Memory B cell (primary cell): Measurements from ENCODE around the gene C10orf105.
A peak's percentile ranks its signal among the peaks of the same experiment; 100 is the strongest.

Experiments
- ATAC-seq: fragments of 150-1000 bp; cut with Tn5 transposase; 2 replicates; pipeline ENCODE4 v1.10.0; 2021; ENCODE audit warnings: low read depth, mild to moderate bottlenecking, moderate library complexity
- DNase-seq, 2 donors: peaks; one replicate each; pipeline ENCODE4 v3.0.0; 2022; ENCODE audit warnings: low spot score in 2 of 2
- H3K27ac Mint-ChIP-seq: one replicate; pipeline ENCODE4 v1.8.0; 2022; ENCODE audit warnings: mild to moderate bottlenecking, moderate library complexity, mixed read lengths
- H3K27me3 Mint-ChIP-seq: one replicate; pipeline ENCODE4 v1.8.0; 2022; ENCODE audit warnings: mixed read lengths
- H3K36me3 Mint-ChIP-seq: one replicate; pipeline ENCODE4 v1.8.0; 2022; ENCODE audit warnings: mild to moderate bottlenecking, mixed read lengths
- H3K4me1 Mint-ChIP-seq: one replicate; pipeline ENCODE4 v1.8.0; 2022; ENCODE audit warnings: mixed read lengths
- H3K4me3 Mint-ChIP-seq: one replicate; pipeline ENCODE4 v1.8.0; 2022; ENCODE audit warnings: mild to moderate bottlenecking, moderate library complexity, mixed read lengths
- H3K9me3 Mint-ChIP-seq: one replicate; pipeline ENCODE4 v1.8.0; 2022; ENCODE audit warnings: mixed read lengths

The C10orf105 gene

GRCh38 chr10:71712572-71713134 lies 6.9 kb downstream of the C10orf105 start:
- H3K27ac Mint-ChIP-seq, result no peak overlapping the region
- H3K4me3 Mint-ChIP-seq, result no peak overlapping the region
- ATAC-seq (no peak), DNase-seq (no peak)
- no peaks in the 10 kb centered on the region for H3K27me3 Mint-ChIP-seq
- no peaks in the 10 kb centered on the region for H3K36me3 Mint-ChIP-seq
- H3K4me1 Mint-ChIP-seq, result peaks cover 43% of the 10 kb centered on the region
- no peaks in the 10 kb centered on the region for H3K9me3 Mint-ChIP-seq

- Mint-ChIP-seq H3K9me3 (no peaks in the 10 kb centered on the region), H3K27ac (no peak overlapping the region), H3K4me1 (peaks cover 45% of the 10 kb centered on the region), H3K36me3 (no peaks in the 10 kb centered on the region), H3K4me3 (no peak overlapping the region), H3K27me3 (no peaks in the 10 kb centered on the region)
- ATAC-seq, result no peak
- no peak for DNase-seq
Measured at GRCh38 chr10:71712170-71712569, 7.4 kb downstream of the C10orf105 start.

GRCh38 chr10:71711052-71711623 lies 8.4 kb downstream of the C10orf105 start:
- Mint-ChIP-seq H3K9me3 (no peaks in the 10 kb centered on the region), H3K36me3 (no peaks in the 10 kb centered on the region), H3K4me1 (peaks cover 45% of the 10 kb centered on the region), H3K4me3 (no peak overlapping the region), H3K27me3 (no peaks in the 10 kb centered on the region), H3K27ac (no peak overlapping the region)
- DNase-seq (no peak), ATAC-seq (no peak)

DNA sequence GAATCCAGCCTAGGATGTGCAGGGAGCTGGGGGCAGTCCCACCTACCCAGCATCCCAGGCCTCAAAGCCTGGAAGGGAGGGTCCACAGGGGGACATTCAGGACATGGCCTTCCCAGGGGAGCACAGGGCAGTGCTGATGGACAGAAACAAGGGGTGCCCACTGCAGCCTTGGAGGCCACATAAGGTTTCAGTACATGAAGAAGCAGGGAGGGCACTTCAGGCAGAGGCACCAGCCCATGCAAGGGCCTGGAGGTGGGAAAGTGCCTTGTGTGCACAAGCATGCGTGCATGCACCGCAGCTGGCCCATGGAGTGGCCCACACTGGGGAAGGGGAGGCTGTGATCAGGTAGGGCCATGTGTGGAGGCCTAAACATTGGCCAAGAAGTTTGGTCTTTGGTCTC lies 9.1 kb downstream of the C10orf105 start:
- H3K27me3 Mint-ChIP-seq, result no peaks in the 10 kb centered on the region
- no peak overlapping the region for H3K4me3 Mint-ChIP-seq
- no peak for DNase-seq
- H3K4me1 Mint-ChIP-seq, result peaks cover 42% of the 10 kb centered on the region
- H3K9me3 Mint-ChIP-seq, result no peaks in the 10 kb centered on the region
- H3K27ac Mint-ChIP-seq, result no peak overlapping the region
- ATAC-seq, result no peak
- no peaks in the 10 kb centered on the region for H3K36me3 Mint-ChIP-seq

- no peak for DNase-seq
- peaks cover 35% of the 10 kb centered on the region for H3K4me1 Mint-ChIP-seq
- no peaks in the 10 kb centered on the region for H3K36me3 Mint-ChIP-seq
- H3K9me3 Mint-ChIP-seq, result no peaks in the 10 kb centered on the region
- no peak overlapping the region for H3K4me3 Mint-ChIP-seq
- ATAC-seq, result no peak
- peak overlapping the region; percentile 68 for H3K27ac Mint-ChIP-seq
- no peaks in the 10 kb centered on the region for H3K27me3 Mint-ChIP-seq
Measured at GRCh38 chr10:71708897-71709882, 10.4 kb downstream of the C10orf105 start.

DNA sequence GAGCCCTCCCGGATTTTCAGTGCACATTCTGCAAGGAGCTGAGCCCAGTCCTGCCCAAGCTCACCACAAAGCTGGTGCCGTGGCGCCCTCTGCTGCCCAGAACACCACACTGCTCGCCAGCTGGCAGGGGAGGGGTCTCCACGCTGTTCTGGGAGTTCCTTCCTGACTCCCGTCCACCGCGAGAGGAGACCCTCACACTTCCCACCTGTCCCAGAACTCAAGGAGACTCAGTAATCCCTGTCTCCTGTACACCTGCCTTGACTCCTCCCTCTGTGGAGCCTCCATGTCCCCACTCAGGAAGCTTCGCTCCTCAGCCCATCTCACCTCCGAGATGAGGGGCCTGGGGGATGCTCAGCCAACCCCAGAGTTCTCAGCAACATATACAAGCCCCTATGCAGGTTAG lies 11.3 kb downstream of the C10orf105 start:
- no peak overlapping the region for H3K27ac Mint-ChIP-seq

GRCh38 chr10:71707240-71707789 lies 12.3 kb downstream of the C10orf105 start:
- no peak for ATAC-seq
- peak overlapping the region; percentile 45 for H3K27ac Mint-ChIP-seq
- no peaks in the 10 kb centered on the region for H3K9me3 Mint-ChIP-seq
- peaks cover 18% of the 10 kb centered on the region for H3K4me1 Mint-ChIP-seq
- peaks cover 1% of the 10 kb centered on the region for H3K27me3 Mint-ChIP-seq
- H3K36me3 Mint-ChIP-seq, result no peaks in the 10 kb centered on the region
- DNase-seq, result no peak
- H3K4me3 Mint-ChIP-seq, result no peak overlapping the region

More for the DNA sequence above, 11.3 kb downstream of the C10orf105 start:
- H3K4me1 Mint-ChIP-seq, result peaks cover 26% of the 10 kb centered on the region
- ATAC-seq (peak; percentile 78), DNase-seq (peak; percentile 54 to 76)
- H3K27me3 Mint-ChIP-seq, result no peaks in the 10 kb centered on the region
- H3K36me3 Mint-ChIP-seq, result no peaks in the 10 kb centered on the region
- no peaks in the 10 kb centered on the region for H3K9me3 Mint-ChIP-seq
- no peak overlapping the region for H3K4me3 Mint-ChIP-seq

- Mint-ChIP-seq H3K27ac (no peak overlapping the region), H3K4me3 (no peak overlapping the region), H3K4me1 (peaks cover 17% of the 10 kb centered on the region), H3K9me3 (no peaks in the 10 kb centered on the region), H3K27me3 (peaks cover 1% of the 10 kb centered on the region), H3K36me3 (no peaks in the 10 kb centered on the region)
- DNase-seq, result no peak
- ATAC-seq, result no peak
Measured at GRCh38 chr10:71706216-71707121, 13.1 kb downstream of the C10orf105 start.

DNA sequence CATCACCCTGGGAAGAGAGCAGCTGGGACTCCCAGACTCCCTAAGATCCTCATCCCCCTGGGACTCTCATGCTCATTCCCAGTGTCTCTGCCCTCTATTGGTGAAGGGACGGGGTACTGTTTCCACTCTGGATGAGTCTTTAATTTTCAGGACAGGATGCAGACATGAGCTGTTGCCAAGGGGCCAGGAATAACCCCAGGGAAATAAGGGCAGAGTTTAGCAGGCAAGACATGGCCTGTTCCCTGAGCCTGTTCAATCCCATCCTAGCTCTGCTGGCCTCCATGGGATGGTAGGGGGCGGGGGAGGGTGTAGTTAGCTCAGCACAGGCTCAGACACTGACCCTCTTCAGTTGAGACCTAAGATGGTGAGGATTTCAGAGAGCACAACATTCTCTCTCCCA lies 14.0 kb downstream of the C10orf105 start:
- no peak overlapping the region for H3K4me3 Mint-ChIP-seq
- no peaks in the 10 kb centered on the region for H3K9me3 Mint-ChIP-seq
- DNase-seq (no peak), ATAC-seq (no peak)
- H3K27ac Mint-ChIP-seq, result no peak overlapping the region
- H3K4me1 Mint-ChIP-seq, result peaks cover 17% of the 10 kb centered on the region
- no peaks in the 10 kb centered on the region for H3K36me3 Mint-ChIP-seq
- peaks cover 1% of the 10 kb centered on the region for H3K27me3 Mint-ChIP-seq

DNA sequence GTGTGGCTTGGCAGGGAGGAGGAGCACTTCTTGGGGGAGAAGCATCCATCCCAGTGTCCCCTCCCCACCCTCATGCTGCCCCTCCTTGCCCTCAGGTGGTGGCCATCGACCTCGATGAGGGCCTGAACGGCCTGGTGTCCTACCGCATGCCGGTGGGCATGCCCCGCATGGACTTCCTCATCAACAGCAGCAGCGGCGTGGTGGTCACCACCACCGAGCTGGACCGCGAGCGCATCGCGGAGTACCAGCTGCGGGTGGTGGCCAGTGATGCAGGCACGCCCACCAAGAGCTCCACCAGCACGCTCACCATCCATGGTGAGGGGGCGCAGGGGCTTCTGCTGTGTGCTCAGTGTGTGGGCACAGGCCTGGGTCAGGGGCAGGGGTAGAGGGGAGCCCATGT lies 14.8 kb downstream of the C10orf105 start:
- no peak for ATAC-seq
- no peaks in the 10 kb centered on the region for H3K36me3 Mint-ChIP-seq
- H3K4me1 Mint-ChIP-seq, result peaks cover 13% of the 10 kb centered on the region
- no peak overlapping the region for H3K27ac Mint-ChIP-seq
- no peaks in the 10 kb centered on the region for H3K9me3 Mint-ChIP-seq
- H3K4me3 Mint-ChIP-seq, result no peak overlapping the region
- DNase-seq, result no peak
- peaks cover 1% of the 10 kb centered on the region for H3K27me3 Mint-ChIP-seq

DNA sequence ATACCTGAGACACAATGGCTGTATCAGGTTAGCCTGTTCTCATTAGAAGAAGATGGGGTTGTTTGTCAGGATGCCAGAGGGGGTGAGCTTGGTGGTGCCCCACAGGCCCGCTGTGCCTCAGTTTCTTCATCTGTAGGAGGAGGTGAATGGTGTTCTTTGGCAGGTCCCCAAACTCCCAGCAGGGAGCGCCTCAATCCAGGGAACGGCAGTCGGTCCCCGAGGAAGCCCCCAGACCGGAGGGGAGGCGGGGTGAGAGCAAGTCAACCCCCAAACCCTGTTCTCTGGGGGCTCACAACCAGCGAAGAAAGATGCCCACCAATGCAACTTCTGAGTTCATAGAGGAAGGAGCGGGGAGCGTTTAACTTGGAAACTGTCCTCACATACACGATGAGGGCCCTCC lies 16.0 kb downstream of the C10orf105 start:
- no peak for DNase-seq
- peaks cover 1% of the 10 kb centered on the region for H3K27me3 Mint-ChIP-seq
- H3K27ac Mint-ChIP-seq, result no peak overlapping the region
- H3K36me3 Mint-ChIP-seq, result no peaks in the 10 kb centered on the region
- ATAC-seq, result no peak
- H3K9me3 Mint-ChIP-seq, result no peaks in the 10 kb centered on the region
- no peak overlapping the region for H3K4me3 Mint-ChIP-seq
- H3K4me1 Mint-ChIP-seq, result peaks cover 7% of the 10 kb centered on the region

- no peaks in the 10 kb centered on the region for H3K36me3 Mint-ChIP-seq
- H3K4me3 Mint-ChIP-seq, result no peak overlapping the region
- H3K27me3 Mint-ChIP-seq, result peaks cover 1% of the 10 kb centered on the region
- H3K4me1 Mint-ChIP-seq, result peaks cover 12% of the 10 kb centered on the region
- DNase-seq (no peak), ATAC-seq (no peak)
- no peaks in the 10 kb centered on the region for H3K9me3 Mint-ChIP-seq
- no peak overlapping the region for H3K27ac Mint-ChIP-seq
Measured at GRCh38 chr10:71701496-71702132, 18.0 kb downstream of the C10orf105 start.

DNA sequence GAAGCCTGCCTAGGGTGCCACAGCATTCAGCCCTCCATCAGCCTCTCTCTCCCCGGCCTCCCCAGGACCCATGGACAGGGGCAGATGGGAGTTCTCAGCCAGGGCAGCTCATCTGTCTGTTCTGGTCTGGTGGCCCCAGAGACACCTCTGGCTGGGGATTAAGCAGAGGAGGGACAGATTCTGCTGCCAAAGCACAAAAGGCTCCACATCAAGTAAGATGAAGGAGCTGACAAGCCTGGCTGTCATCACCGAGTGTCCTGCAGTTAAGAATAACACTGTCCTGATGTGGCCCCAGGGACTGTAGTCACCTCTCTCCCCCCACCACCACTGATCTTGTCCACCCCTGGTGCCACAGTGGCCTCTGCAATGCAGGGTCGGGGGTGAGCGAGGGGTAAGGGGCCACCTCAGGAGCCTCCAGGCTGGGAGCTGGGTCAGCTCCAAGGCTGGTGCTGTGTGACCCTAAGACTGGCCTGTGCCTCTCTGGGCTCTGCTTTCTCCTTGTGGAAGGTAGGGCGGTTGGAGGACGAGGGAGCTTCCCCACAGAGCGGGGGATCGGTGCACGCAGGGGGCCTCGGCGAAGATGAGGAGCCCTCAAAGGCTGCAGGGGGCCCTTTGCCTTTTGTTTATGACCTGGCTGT lies 18.7 kb downstream of the C10orf105 start:
- DNase-seq, result no peak
- Mint-ChIP-seq H3K36me3 (no peaks in the 10 kb centered on the region), H3K4me3 (no peak overlapping the region), H3K9me3 (no peaks in the 10 kb centered on the region), H3K4me1 (peaks cover 13% of the 10 kb centered on the region), H3K27me3 (peaks cover 1% of the 10 kb centered on the region), H3K27ac (no peak overlapping the region)
- ATAC-seq, result no peak
